Panc1 (cell line): ENCODE results near the gene CACNA1E.

Source experiments
- CTCF ChIP-seq: fragments of 450-650 bp; IDR thresholded peaks from 2 replicates; pipeline ENCODE4 v1.5.1; 2017; ENCODE audit warnings: mild to moderate bottlenecking
- POLR2AphosphoS5 ChIP-seq: IDR thresholded peaks from 2 replicates; pipeline ENCODE4 v1.6.1; 2012; ENCODE audit warnings: mild to moderate bottlenecking, low read depth, low read length, moderate library complexity
- REST ChIP-seq, 2 experiments: IDR thresholded peaks; 2 replicates each; pipeline ENCODE4 v1.6.1; 2011 to 2012; ENCODE audit warnings: low read depth in 2 of 2, control low read depth in 1 of 2, low read length in 1 of 2, mild to moderate bottlenecking in 1 of 2, moderate library complexity in 1 of 2; ENCODE audit not compliant: insufficient read depth in 1 of 2
- SIN3A ChIP-seq: IDR thresholded peaks from 2 replicates; pipeline ENCODE4 v1.6.1; 2012; ENCODE audit warnings: low read depth, mild to moderate bottlenecking, low read length, moderate library complexity, borderline replicate concordance; ENCODE audit not compliant: insufficient read depth
- TCF7L2 ChIP-seq: IDR thresholded peaks from 2 replicates; pipeline ENCODE4 v1.6.1; 2011; ENCODE audit warnings: mild to moderate bottlenecking, low read depth, low read length, inconsistent platforms

- TF ChIP-seq CTCF: no peak
- TF ChIP-seq REST (IDR thresholded peaks at IDR 0.05; ENCODE audit: insufficient read depth in 1 of 2, low read depth in 2 of 2, low read length in 1 of 2): no peak
- TF ChIP-seq SIN3A: no peak
- TF ChIP-seq POLR2AphosphoS5: no peak
- no peak for TF ChIP-seq TCF7L2
Observed at GRCh38 chr1:181730606-181731005, 247.3 kb downstream of the CACNA1E start.
